HepG2 (cell line): ENCODE measurements around the gene MAPK4. TPM values are rescaled to one million over a fixed set of nuclear protein-coding genes. Genes with fewer than 3 reads are reported as not detected.

ENCODE experiments used
- ATAC-seq: fragments of 200-7000 bp; cut with Tn5 transposase; 3 replicates; pipeline ENCODE4 v1.9.1; 2020; ENCODE audit warnings: mild to moderate bottlenecking, moderate library complexity
- BruUV-seq: library from RNA; stranded (reverse); fragments of 400-500 nt; replicated peaks from 2 replicates; lab custom pipeline; 2021; lab: Mats Ljungman, UMichigan
- CTCF ChIA-PET: fragments of 300-600 bp; formaldehyde crosslinking; extraction: SDS; loops from one replicate; lab custom pipeline; 2021; ENCODE audit warnings: low total read pairs, inconsistent platforms, low intra/inter-chr PET ratio; lab: Yijun Ruan, JAX
- POLR2A ChIA-PET: fragments of 350-600 bp; sonication (Branson Sonifier 250); formaldehyde crosslinking; loops from one replicate; lab custom pipeline; 2020; ENCODE audit warnings: antibody characterized with exemption, inconsistent platforms; lab: Yijun Ruan, JAX
- DNase-seq: peaks from one replicate; pipeline ENCODE4 v3.0.0-alpha.2; 2015; ENCODE audit warnings: low spot score
- FAIRE-seq: peaks from 3 replicates; lab custom pipeline; 2011; peaks lifted over from hg19 to GRCh38; lab: Jason Lieb, UNC
- H2AFZ ChIP-seq: one replicate; pipeline ENCODE4 v1.6.1; 2011; ENCODE audit warnings: low read length, inconsistent platforms
- H3K27ac ChIP-seq: fragments of 300-600 bp; 3 replicates; pipeline ENCODE4 v1.8.0; 2011; ENCODE audit warnings: mixed run types, mild to moderate bottlenecking, mixed read lengths, low read length, inconsistent platforms; ENCODE audit not compliant: insufficient read depth; ENCODE audit errors: extremely low read length
- H3K27me3 ChIP-seq, 2 experiments: fragments of 200-600 bp in 1 of 2; 2 replicates in 1 of 2; 3 replicates in 1 of 2; pipeline versions ENCODE4 v1.6.0 to v1.8.0; 2011; ENCODE audit warnings: low read length in 2 of 2, mild to moderate bottlenecking in 2 of 2, moderate library complexity in 2 of 2, inconsistent platforms in 1 of 2; ENCODE audit not compliant: insufficient read depth in 2 of 2, control insufficient read depth in 1 of 2
- H3K36me3 ChIP-seq, 2 experiments: fragments of 200-600 bp in 1 of 2; replicated peaks in 1 of 2; 2 replicates in 1 of 2; 3 replicates in 1 of 2; pipeline versions ENCODE4 v1.5.1 to v1.8.0; 2011; ENCODE audit warnings: low read length in 2 of 2, inconsistent platforms in 1 of 2; ENCODE audit not compliant: insufficient read depth in 2 of 2, control insufficient read depth in 1 of 2
- H3K4me1 ChIP-seq: 2 replicates; pipeline ENCODE4 v1.5.1; 2012; ENCODE audit warnings: low read length, inconsistent platforms; ENCODE audit not compliant: insufficient read depth
- H3K4me2 ChIP-seq: 2 replicates; pipeline ENCODE4 v1.6.0; 2011; ENCODE audit warnings: low read depth, low read length, inconsistent platforms
- H3K4me3 ChIP-seq, 3 experiments: fragments of 200-600 bp in 1 of 3; sonication (generic), shearing (Covaris generic) in 1 of 3; replicated peaks in 1 of 3; 2 replicates each; pipeline ENCODE4 v1.5.1; 2011 to 2016; ENCODE audit warnings: low read length in 3 of 3, inconsistent platforms in 2 of 3, low read depth in 2 of 3, mild to moderate bottlenecking in 2 of 3, control low read depth in 1 of 3, mixed read lengths in 1 of 3; ENCODE audit not compliant: insufficient read depth in 1 of 3
- H3K79me2 ChIP-seq: one replicate; pipeline ENCODE4 v1.6.1; 2011; ENCODE audit warnings: low read length, inconsistent platforms; ENCODE audit not compliant: insufficient read depth
- H3K9ac ChIP-seq: 2 replicates; pipeline ENCODE4 v1.6.0; 2011; ENCODE audit warnings: mild to moderate bottlenecking, low read depth, low read length, inconsistent platforms; ENCODE audit not compliant: insufficient read depth
- H3K9me3 ChIP-seq: 2 replicates; pipeline ENCODE4 v1.5.1; 2012; ENCODE audit warnings: mild to moderate bottlenecking, low read length
- H4K20me1 ChIP-seq: 2 replicates; pipeline ENCODE4 v1.6.0; 2011; ENCODE audit warnings: inconsistent platforms, mild to moderate bottlenecking, low read length, moderate library complexity; ENCODE audit not compliant: insufficient read depth
- CEBPB ChIP-seq: IDR thresholded peaks from 2 replicates; pipeline ENCODE4 v1.6.1; 2011; ENCODE audit warnings: low read depth, low read length, improper control_type of control experiment, borderline replicate concordance
- KLF13 ChIP-seq: sonication (generic); formaldehyde crosslinking; IDR thresholded peaks from 2 replicates; pipeline ENCODE4 v1.4.0; 2020; ENCODE audit warnings: mild to moderate bottlenecking, missing genetic modification reagents
- MYC ChIP-seq: sonication (generic); formaldehyde crosslinking; IDR thresholded peaks from 2 replicates; pipeline ENCODE4 v1.9.0; 2021; ENCODE audit warnings: missing genetic modification reagents, borderline replicate concordance
- NR2F6 ChIP-seq, 2 experiments: IDR thresholded peaks; 2 replicates each; pipeline ENCODE4 v1.6.1; 2016; ENCODE audit warnings: antibody characterized with exemption in 1 of 2, mild to moderate bottlenecking in 1 of 2
- REXO4 ChIP-seq: sonication (generic); formaldehyde crosslinking; IDR thresholded peaks from 2 replicates; pipeline ENCODE4 v1.8.0; 2022; ENCODE audit warnings: missing genetic modification reagents, mild to moderate bottlenecking, borderline replicate concordance
- SRY ChIP-seq: sonication (generic); formaldehyde crosslinking; IDR thresholded peaks from 2 replicates; pipeline ENCODE4 v1.8.0; 2022; ENCODE audit warnings: mild to moderate bottlenecking, missing genetic modification reagents
- ZNF296 ChIP-seq: sonication (generic); formaldehyde crosslinking; conservative IDR thresholded peaks from 2 replicates; pipeline ENCODE4 v1.5.0; 2020; ENCODE audit warnings: mild to moderate bottlenecking, missing genetic modification reagents
- ZNF839 ChIP-seq: sonication (generic); formaldehyde crosslinking; IDR thresholded peaks from 2 replicates; pipeline ENCODE4 v1.4.0; 2020; ENCODE audit warnings: missing genetic modification reagents, mild to moderate bottlenecking, borderline replicate concordance
- in situ Hi-C: cut with HindIII; loops from 2 replicates; pipeline ENCODE4 v1.10.0; 2017; ENCODE audit warnings: low pct_unique_long_range_greater_than_20kb; ENCODE audit not compliant: extremely low pct_ligation_motif_present
- intact Hi-C: fragments of 100-400 bp; cut with micrococcal nuclease; formaldehyde crosslinking; loops from one replicate; pipeline ENCODE4 v1.10.0; 2022; ENCODE audit not compliant: unreplicated experiment
- polyA plus RNA-seq, 8 experiments: library from polyadenylated mRNA; depleted of rRNA in 3 of 8; stranded (reverse) in 7 of 8; unstranded in 1 of 8; fragments of >200 nt; fragmentation: Illumina TruSeq in 4 of 8; extraction: Trizol in 4 of 8; gene quantifications; 2 replicates each; pipeline versions ENCODE4 v1.2.1 to v1.2.3, GENCODE V29; 2011 to 2016; ENCODE audit warnings: low read depth in 4 of 8, missing spikeins in 1 of 8, mixed read lengths in 1 of 8; ENCODE audit not compliant: insufficient read depth in 1 of 8
- total RNA-seq, 5 experiments: library from RNA; depleted of rRNA; stranded (reverse); fragments of >200 nt; fragmentation: Illumina TruSeq; extraction: Trizol; gene quantifications; 2 replicates each; pipeline ENCODE4 v1.2.3, GENCODE V29; 2016; ENCODE audit warnings: low read depth in 1 of 5
- TF ChIP-seq, protein P1 (sequence below): sonication (generic); formaldehyde crosslinking; IDR thresholded peaks from 2 replicates; pipeline ENCODE4 v1.5.1; 2020; ENCODE audit warnings: mild to moderate bottlenecking, missing genetic modification reagents, borderline replicate concordance
- TF ChIP-seq, protein P2 (sequence below): sonication (generic); formaldehyde crosslinking; IDR thresholded peaks from 2 replicates; pipeline ENCODE4 v1.4.0; 2020; ENCODE audit warnings: low read depth, mild to moderate bottlenecking, missing genetic modification reagents

Gene MAPK4
- total and polyA plus RNA-seq, 2 of the 13 experiments (the other 11 are each of a cell fraction or from before 2014, with no cell fraction given) = not detected

DNA sequence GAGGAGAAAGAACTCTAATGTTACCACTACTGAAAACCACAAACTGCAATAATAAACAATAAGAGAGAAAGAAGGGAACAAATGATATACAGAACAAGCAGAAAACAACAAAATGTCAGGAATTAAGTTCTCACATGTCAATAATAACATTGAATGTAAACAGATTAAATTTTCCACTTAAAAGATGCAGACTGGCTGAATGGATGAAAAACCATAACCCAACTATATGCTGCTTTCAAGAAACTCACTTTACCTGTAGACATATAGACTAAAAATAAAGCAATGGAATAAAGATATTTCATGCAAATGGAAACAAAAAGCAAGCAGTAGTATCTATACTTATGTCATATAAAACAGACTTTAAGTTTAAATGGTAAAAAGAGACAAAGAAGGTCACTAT is 209.6 kb downstream of the MAPK4 start:
- H3K4me2 ChIP-seq = no peak overlapping the region
- POLR2A ChIA-PET = no interaction called here
- in situ Hi-C loops = no loop called here
- intact Hi-C loops = no loop called here
- no peak for TF ChIP-seq ZNF296 (CRISPR knock-in tag)
- no peak for TF ChIP-seq MYC (CRISPR knock-in tag)
- no peak for TF ChIP-seq CEBPB
- no peak for TF ChIP-seq KLF13
- TF ChIP-seq, protein P1, sequence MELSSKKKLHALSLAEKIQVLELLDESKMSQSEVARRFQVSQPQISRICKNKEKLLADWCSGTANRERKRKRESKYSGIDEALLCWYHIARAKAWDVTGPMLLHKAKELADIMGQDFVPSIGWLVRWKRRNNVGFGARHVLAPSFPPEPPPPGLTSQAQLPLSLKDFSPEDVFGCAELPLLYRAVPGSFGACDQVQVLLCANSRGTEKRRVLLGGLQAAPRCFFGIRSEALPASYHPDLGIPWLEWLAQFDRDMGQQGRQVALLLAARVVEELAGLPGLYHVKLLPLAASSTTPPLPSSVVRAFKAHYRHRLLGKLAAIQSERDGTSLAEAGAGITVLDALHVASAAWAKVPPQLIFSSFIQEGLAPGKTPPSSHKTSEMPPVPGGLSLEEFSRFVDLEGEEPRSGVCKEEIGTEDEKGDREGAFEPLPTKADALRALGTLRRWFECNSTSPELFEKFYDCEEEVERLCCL (CRISPR knock-in tag) = no peak
- TF ChIP-seq REXO4 (CRISPR knock-in tag) = no peak
- no peak for TF ChIP-seq ZNF839
- no peak for TF ChIP-seq SRY (CRISPR knock-in tag)
- TF ChIP-seq NR2F6 (IDR thresholded peaks at IDR 0.05) = no peak
- TF ChIP-seq NR2F6 (CRISPR knock-in tag; IDR thresholded peaks at IDR 0.05) = no peak
- TF ChIP-seq, protein P2, sequence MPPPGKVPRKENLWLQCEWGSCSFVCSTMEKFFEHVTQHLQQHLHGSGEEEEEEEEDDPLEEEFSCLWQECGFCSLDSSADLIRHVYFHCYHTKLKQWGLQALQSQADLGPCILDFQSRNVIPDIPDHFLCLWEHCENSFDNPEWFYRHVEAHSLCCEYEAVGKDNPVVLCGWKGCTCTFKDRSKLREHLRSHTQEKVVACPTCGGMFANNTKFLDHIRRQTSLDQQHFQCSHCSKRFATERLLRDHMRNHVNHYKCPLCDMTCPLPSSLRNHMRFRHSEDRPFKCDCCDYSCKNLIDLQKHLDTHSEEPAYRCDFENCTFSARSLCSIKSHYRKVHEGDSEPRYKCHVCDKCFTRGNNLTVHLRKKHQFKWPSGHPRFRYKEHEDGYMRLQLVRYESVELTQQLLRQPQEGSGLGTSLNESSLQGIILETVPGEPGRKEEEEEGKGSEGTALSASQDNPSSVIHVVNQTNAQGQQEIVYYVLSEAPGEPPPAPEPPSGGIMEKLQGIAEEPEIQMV (CRISPR knock-in tag) = no peak
- CTCF ChIA-PET = no interaction called here
- H4K20me1 ChIP-seq = no peaks in the 10 kb centered on the region
- no peaks in the 10 kb centered on the region for H3K27me3 ChIP-seq
- ATAC-seq (no peak), DNase-seq (no peak), FAIRE-seq (no peak)
- no peak overlapping the region for H3K27ac ChIP-seq
- no peak overlapping the region for H3K9ac ChIP-seq
- no peak overlapping the region for H3K4me3 ChIP-seq
- no peaks in the 10 kb centered on the region for H3K79me2 ChIP-seq
- H2AFZ ChIP-seq = no peak overlapping the region
- H3K36me3 ChIP-seq = no peaks in the 10 kb centered on the region
- no peaks in the 10 kb centered on the region for H3K4me1 ChIP-seq
- no TSS peak for BruUV-seq
- H3K9me3 ChIP-seq = peaks cover 21% of the 10 kb centered on the region
